ENCODE results near the gene IL1RAP. TPM values are rescaled to one million over a fixed set of nuclear protein-coding genes. Genes with fewer than 3 reads are reported as not detected.

The IL1RAP gene
- total and polyA plus RNA-seq, 9 of the 15 experiments (the other 6 are each of a cell fraction or from before 2014, with no cell fraction given): 0.23 to 1.8 (median 0.88) TPM

- intact Hi-C loops (cut with micrococcal nuclease) (no loop called here), in situ Hi-C loops (cut with MboI) (no loop called here)
- FAIRE-seq: no peak
- Histone ChIP-seq H3K36me3 (ENCODE audit: control insufficient read depth, insufficient read depth, low read length) (no peaks in the 10 kb centered on the region), H3K79me2 (ENCODE audit: control insufficient read depth, insufficient read depth, low read length) (no peaks in the 10 kb centered on the region), H3K4me1 (replicated peaks in 1 of 2; ENCODE audit: control insufficient read depth in 2 of 2, insufficient read depth in 2 of 2, low read length in 2 of 2) (no peaks in the 10 kb centered on the region), H3K9ac (ENCODE audit: insufficient read depth in 1 of 2, low read depth in 2 of 2, low read length in 2 of 2) (no peak overlapping the region), H3K9me1 (ENCODE audit: control insufficient read depth, insufficient read depth, low read length) (no peaks in the 10 kb centered on the region), H3K4me3 (no peak overlapping the region), H3K27me3 (ENCODE audit: control insufficient read depth in 2 of 2, insufficient read depth in 2 of 2, low read length in 2 of 2) (no peaks in the 10 kb centered on the region), H4K20me1 (replicated peaks; ENCODE audit: control insufficient read depth, insufficient read depth, low read length) (no peaks in the 10 kb centered on the region), H3K4me2 (ENCODE audit: insufficient read depth, low read length) (no peak overlapping the region), H3K9me3 (replicated peaks; ENCODE audit: control insufficient read depth, insufficient read depth, low read depth, low read length) (no peaks in the 10 kb centered on the region), H2AFZ (ENCODE audit: low read depth, low read length) (no peak overlapping the region), H3K27ac (ENCODE audit: extremely low read depth, low read depth, low read length) (no peak overlapping the region)
- DNase-seq (ENCODE audit: extremely low read depth in 1 of 4, low spot score in 3 of 4): no peak
- no TSS peak for BruUV-seq (replicated peaks)
- ChIA-PET CTCF (ENCODE audit: low intra/inter-chr PET ratio) (no interaction called here), POLR2A (no interaction called here)
- 0% methylated on average over 7 of the region's 7 CpGs for WGBS (ENCODE audit: insufficient coverage, low coverage, missing lambda C conversion rate)
- ATAC-seq: no peak
- TF ChIP-seq ZNF695 (CRISPR knock-in tag; IDR thresholded peaks at IDR 0.05): no peak
- TF ChIP-seq ETS2 (tag; IDR thresholded peaks at IDR 0.05; ENCODE audit: borderline replicate concordance, poor library complexity, severe bottlenecking): no peak
- TF ChIP-seq SRSF7 (optimal IDR thresholded peaks at IDR 0.05; ENCODE audit: low read depth, low read length): no peak
- TF ChIP-seq FOXJ2 (tag; IDR thresholded peaks at IDR 0.05): no peak
- no peak for TF ChIP-seq SAP30 (IDR thresholded peaks at IDR 0.05; ENCODE audit: borderline replicate concordance, insufficient read depth, low read depth, low read length, poor library complexity, severe bottlenecking)
- TF ChIP-seq TAF1 (IDR thresholded peaks at IDR 0.05; ENCODE audit: control insufficient read depth, extremely low read depth, insufficient read depth, low read length, severe bottlenecking): no peak
- no peak for TF ChIP-seq RBM15 (IDR thresholded peaks at IDR 0.05; ENCODE audit: insufficient read depth, low read length)
- no peak for TF ChIP-seq ELF1 (tag; IDR thresholded peaks at IDR 0.05)
- TF ChIP-seq STAT5A (IDR thresholded peaks at IDR 0.05; ENCODE audit: borderline replicate concordance, low read length): no peak
- TF ChIP-seq, protein P1, sequence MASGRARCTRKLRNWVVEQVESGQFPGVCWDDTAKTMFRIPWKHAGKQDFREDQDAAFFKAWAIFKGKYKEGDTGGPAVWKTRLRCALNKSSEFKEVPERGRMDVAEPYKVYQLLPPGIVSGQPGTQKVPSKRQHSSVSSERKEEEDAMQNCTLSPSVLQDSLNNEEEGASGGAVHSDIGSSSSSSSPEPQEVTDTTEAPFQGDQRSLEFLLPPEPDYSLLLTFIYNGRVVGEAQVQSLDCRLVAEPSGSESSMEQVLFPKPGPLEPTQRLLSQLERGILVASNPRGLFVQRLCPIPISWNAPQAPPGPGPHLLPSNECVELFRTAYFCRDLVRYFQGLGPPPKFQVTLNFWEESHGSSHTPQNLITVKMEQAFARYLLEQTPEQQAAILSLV (tag; IDR thresholded peaks at IDR 0.05): no peak
- TF ChIP-seq, protein P2, sequence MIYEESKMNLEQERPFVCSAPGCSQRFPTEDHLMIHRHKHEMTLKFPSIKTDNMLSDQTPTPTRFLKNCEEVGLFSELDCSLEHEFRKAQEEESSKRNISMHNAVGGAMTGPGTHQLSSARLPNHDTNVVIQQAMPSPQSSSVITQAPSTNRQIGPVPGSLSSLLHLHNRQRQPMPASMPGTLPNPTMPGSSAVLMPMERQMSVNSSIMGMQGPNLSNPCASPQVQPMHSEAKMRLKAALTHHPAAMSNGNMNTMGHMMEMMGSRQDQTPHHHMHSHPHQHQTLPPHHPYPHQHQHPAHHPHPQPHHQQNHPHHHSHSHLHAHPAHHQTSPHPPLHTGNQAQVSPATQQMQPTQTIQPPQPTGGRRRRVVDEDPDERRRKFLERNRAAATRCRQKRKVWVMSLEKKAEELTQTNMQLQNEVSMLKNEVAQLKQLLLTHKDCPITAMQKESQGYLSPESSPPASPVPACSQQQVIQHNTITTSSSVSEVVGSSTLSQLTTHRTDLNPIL (CRISPR knock-in tag; IDR thresholded peaks at IDR 0.05): no peak
- no peak for TF ChIP-seq CBFA2T3 (IDR thresholded peaks at IDR 0.05)
- TF ChIP-seq ZNF77 (CRISPR knock-in tag; IDR thresholded peaks at IDR 0.05): no peak
- TF ChIP-seq ZNF408 (CRISPR knock-in tag; IDR thresholded peaks at IDR 0.05; ENCODE audit: low read depth): no peak
- no peak for TF ChIP-seq ZNF449 (CRISPR knock-in tag; IDR thresholded peaks at IDR 0.05)
- TF ChIP-seq ZFP91 (CRISPR knock-in tag; IDR thresholded peaks at IDR 0.05): no peak
- TF ChIP-seq ELF4 (CRISPR knock-in tag; IDR thresholded peaks at IDR 0.05): no peak
- TF ChIP-seq PYGO2 (tag; IDR thresholded peaks at IDR 0.05): no peak
Observed at GRCh38 chr3:190626951-190627620, 113.2 kb downstream of the IL1RAP start.
